Neural cell (in vitro differentiated cells): ENCODE measurements around the gene SLAIN1. TPM values are rescaled to one million over a fixed set of nuclear protein-coding genes. Genes with fewer than 3 reads are reported as not detected.

Source experiments
- H2AFZ ChIP-seq: fragments of 200-600, 300-800 bp; sonication (generic), shearing (Covaris generic); 2 replicates; pipeline ENCODE4 v1.6.0; 2014; ENCODE audit warnings: low read depth, mild to moderate bottlenecking, antibody characterized with exemption, low read length, moderate library complexity
- H3F3A ChIP-seq: fragments of 200-600 bp; shearing (Covaris generic); 2 replicates; pipeline ENCODE4 v1.6.1; 2016; ENCODE audit warnings: mild to moderate bottlenecking, moderate library complexity, mixed read lengths, antibody characterized with exemption, low read length; ENCODE audit not compliant: insufficient read depth, poor library complexity, severe bottlenecking
- H3K27ac ChIP-seq: fragments of 200-600, 300-800 bp; sonication (generic), shearing (Covaris generic); 2 replicates; pipeline ENCODE4 v1.5.1; 2014; ENCODE audit warnings: mild to moderate bottlenecking, low read length, moderate library complexity
- H3K27me3 ChIP-seq: fragments of 300-800, 200-600 bp; sonication (generic), shearing (Covaris generic); 2 replicates; pipeline ENCODE4 v1.6.0; 2014; ENCODE audit warnings: mild to moderate bottlenecking, low read depth, low read length, moderate library complexity; ENCODE audit not compliant: insufficient read depth
- H3K36me3 ChIP-seq: fragments of 300-800, 200-600 bp; sonication (generic), shearing (Covaris generic); 2 replicates; pipeline ENCODE4 v1.5.1; 2014; ENCODE audit warnings: mild to moderate bottlenecking, antibody characterized with exemption, low read length, moderate library complexity; ENCODE audit not compliant: insufficient read depth
- H3K4me2 ChIP-seq: fragments of 300-800, 200-600 bp; sonication (generic), shearing (Covaris generic); 2 replicates; pipeline ENCODE4 v1.6.0; 2014; ENCODE audit warnings: mild to moderate bottlenecking, low read length
- H3K4me3 ChIP-seq: fragments of 300-800, 200-600 bp; sonication (generic), shearing (Covaris generic); 2 replicates; pipeline ENCODE4 v1.5.1; 2014; ENCODE audit warnings: mild to moderate bottlenecking, low read length, moderate library complexity
- H3K79me2 ChIP-seq: fragments of 200-600 bp; shearing (Covaris generic); replicated peaks from 2 replicates; pipeline ENCODE4 v1.6.0; 2014; ENCODE audit warnings: mild to moderate bottlenecking, low read length, moderate library complexity; ENCODE audit not compliant: insufficient read depth
- H3K9ac ChIP-seq: fragments of 300-800, 200-600 bp; sonication (generic), shearing (Covaris generic); 2 replicates; pipeline ENCODE4 v1.6.1; 2016; ENCODE audit warnings: mild to moderate bottlenecking, low read length, mixed read lengths
- H3K9me2 ChIP-seq: fragments of 200-600 bp; shearing (Covaris generic); 2 replicates; pipeline ENCODE4 v1.6.1; 2016; ENCODE audit warnings: mild to moderate bottlenecking, low read length, mixed read lengths; ENCODE audit not compliant: insufficient read depth
- H3K9me3 ChIP-seq: fragments of 200-600, 300-800 bp; sonication (generic), shearing (Covaris generic); 2 replicates; pipeline ENCODE4 v1.6.1; 2016; ENCODE audit warnings: mild to moderate bottlenecking, mixed run types, low read length, moderate library complexity, mixed read lengths
- H4K20me1 ChIP-seq: fragments of 200-600 bp; shearing (Covaris generic); 2 replicates; pipeline ENCODE4 v1.6.1; 2016; ENCODE audit warnings: mild to moderate bottlenecking, mixed run types; ENCODE audit not compliant: insufficient read depth
- CTCF ChIP-seq: fragments of 450-650 bp; IDR thresholded peaks from 2 replicates; pipeline ENCODE4 v1.5.1; 2014; ENCODE audit warnings: antibody characterized with exemption, mild to moderate bottlenecking, moderate library complexity; ENCODE audit not compliant: poor library complexity, severe bottlenecking
- EP300 ChIP-seq: fragments of 450-650 bp; conservative IDR thresholded peaks from 2 replicates; pipeline ENCODE4 v1.6.1; 2014; ENCODE audit warnings: antibody characterized with exemption, mild to moderate bottlenecking, moderate library complexity; ENCODE audit not compliant: poor library complexity, severe bottlenecking
- EZH2 ChIP-seq: fragments of 200-600, 300-800 bp; shearing (Covaris generic), sonication (generic); IDR thresholded peaks from 2 replicates; pipeline ENCODE4 v1.6.1; 2014; ENCODE audit warnings: antibody characterized with exemption, low read length, borderline replicate concordance, mild to moderate bottlenecking; ENCODE audit not compliant: insufficient read depth, poor library complexity, severe bottlenecking
- MXI1 ChIP-seq: fragments of 450-650 bp; conservative IDR thresholded peaks from 2 replicates; pipeline ENCODE4 v1.6.1; 2014; ENCODE audit warnings: antibody characterized with exemption, mild to moderate bottlenecking; ENCODE audit not compliant: poor library complexity, severe bottlenecking
- POLR2AphosphoS5 ChIP-seq: IDR thresholded peaks from 2 replicates; pipeline ENCODE4 v1.6.1; 2012
- RAD21 ChIP-seq: fragments of 450-650 bp; conservative IDR thresholded peaks from 2 replicates; pipeline ENCODE4 v1.6.1; 2014; ENCODE audit warnings: antibody characterized with exemption, mild to moderate bottlenecking, moderate library complexity
- TAF1 ChIP-seq: IDR thresholded peaks from 2 replicates; pipeline ENCODE4 v1.6.1; 2012; ENCODE audit warnings: low read depth
- polyA plus RNA-seq: library from polyadenylated mRNA; depleted of rRNA; stranded (reverse); fragments of >200 nt; gene quantifications from 2 replicates; pipeline ENCODE4 v1.2.3, GENCODE V29; 2014
- TF ChIP-seq, protein P1 (sequence below): IDR thresholded peaks from 2 replicates; pipeline ENCODE4 v1.6.1; 2012; ENCODE audit warnings: borderline replicate concordance

SLAIN1 gene
- polyA plus RNA-seq, 1 donor from 2014 or later: 155 TPM

GRCh38 chr13:77740931-77741596, 43.6 kb downstream of the SLAIN1 start:
- peak overlapping the region; percentile 5 for H3K4me2 ChIP-seq
- no peaks in the 10 kb centered on the region for H4K20me1 ChIP-seq
- no peak overlapping the region for H2AFZ ChIP-seq
- no peak overlapping the region for H3K9ac ChIP-seq
- no peaks in the 10 kb centered on the region for H3K27me3 ChIP-seq
- H3K79me2 ChIP-seq: peaks cover 6% of the 10 kb centered on the region
- H3K9me3 ChIP-seq: no peaks in the 10 kb centered on the region
- peak overlapping the region; percentile 8 for H3K4me3 ChIP-seq
- TF ChIP-seq TAF1: no peak
- peak; percentile 54 for TF ChIP-seq EP300
- TF ChIP-seq POLR2AphosphoS5: peak; percentile 33
- H3K9me2 ChIP-seq: no peaks in the 10 kb centered on the region
- H3K36me3 ChIP-seq: peaks cover 13% of the 10 kb centered on the region
- no peaks in the 10 kb centered on the region for H3F3A ChIP-seq
- peak overlapping the region; percentile 10 for H3K27ac ChIP-seq

DNA sequence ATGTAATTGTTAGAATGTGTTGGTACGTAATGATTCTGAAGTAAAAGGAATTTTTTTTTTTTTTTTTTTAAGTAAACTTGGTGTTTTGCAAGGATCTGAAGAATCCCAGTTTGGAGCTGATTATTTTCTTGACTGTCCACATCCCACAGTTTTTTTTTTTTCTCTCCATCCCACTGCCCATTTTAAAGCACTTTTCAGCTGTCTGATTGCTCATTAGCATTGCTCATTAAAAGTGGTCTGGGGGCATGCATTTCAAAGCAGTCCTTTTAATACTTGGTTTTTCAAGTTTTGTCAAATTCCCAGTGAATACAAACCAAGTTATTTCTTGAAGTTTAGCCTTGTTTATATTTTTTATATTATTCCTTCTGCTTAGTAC, 44.1 kb downstream of the SLAIN1 start:
- H3F3A ChIP-seq: no peaks in the 10 kb centered on the region
- no peak overlapping the region for H3K4me2 ChIP-seq
- H3K9me3 ChIP-seq: no peaks in the 10 kb centered on the region
- H4K20me1 ChIP-seq: no peaks in the 10 kb centered on the region
- H3K36me3 ChIP-seq: peaks cover 18% of the 10 kb centered on the region
- TF ChIP-seq, protein P1, sequence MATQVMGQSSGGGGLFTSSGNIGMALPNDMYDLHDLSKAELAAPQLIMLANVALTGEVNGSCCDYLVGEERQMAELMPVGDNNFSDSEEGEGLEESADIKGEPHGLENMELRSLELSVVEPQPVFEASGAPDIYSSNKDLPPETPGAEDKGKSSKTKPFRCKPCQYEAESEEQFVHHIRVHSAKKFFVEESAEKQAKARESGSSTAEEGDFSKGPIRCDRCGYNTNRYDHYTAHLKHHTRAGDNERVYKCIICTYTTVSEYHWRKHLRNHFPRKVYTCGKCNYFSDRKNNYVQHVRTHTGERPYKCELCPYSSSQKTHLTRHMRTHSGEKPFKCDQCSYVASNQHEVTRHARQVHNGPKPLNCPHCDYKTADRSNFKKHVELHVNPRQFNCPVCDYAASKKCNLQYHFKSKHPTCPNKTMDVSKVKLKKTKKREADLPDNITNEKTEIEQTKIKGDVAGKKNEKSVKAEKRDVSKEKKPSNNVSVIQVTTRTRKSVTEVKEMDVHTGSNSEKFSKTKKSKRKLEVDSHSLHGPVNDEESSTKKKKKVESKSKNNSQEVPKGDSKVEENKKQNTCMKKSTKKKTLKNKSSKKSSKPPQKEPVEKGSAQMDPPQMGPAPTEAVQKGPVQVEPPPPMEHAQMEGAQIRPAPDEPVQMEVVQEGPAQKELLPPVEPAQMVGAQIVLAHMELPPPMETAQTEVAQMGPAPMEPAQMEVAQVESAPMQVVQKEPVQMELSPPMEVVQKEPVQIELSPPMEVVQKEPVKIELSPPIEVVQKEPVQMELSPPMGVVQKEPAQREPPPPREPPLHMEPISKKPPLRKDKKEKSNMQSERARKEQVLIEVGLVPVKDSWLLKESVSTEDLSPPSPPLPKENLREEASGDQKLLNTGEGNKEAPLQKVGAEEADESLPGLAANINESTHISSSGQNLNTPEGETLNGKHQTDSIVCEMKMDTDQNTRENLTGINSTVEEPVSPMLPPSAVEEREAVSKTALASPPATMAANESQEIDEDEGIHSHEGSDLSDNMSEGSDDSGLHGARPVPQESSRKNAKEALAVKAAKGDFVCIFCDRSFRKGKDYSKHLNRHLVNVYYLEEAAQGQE: no peak
- no peak for TF ChIP-seq EZH2
- TF ChIP-seq RAD21: no peak
- no peak for TF ChIP-seq POLR2AphosphoS5
- no peak for TF ChIP-seq MXI1
- peak overlapping the region; percentile 10 for H3K27ac ChIP-seq
- no peak overlapping the region for H3K9ac ChIP-seq
- H3K4me3 ChIP-seq: no peak overlapping the region
- no peaks in the 10 kb centered on the region for H3K9me2 ChIP-seq
- peaks cover 6% of the 10 kb centered on the region for H3K79me2 ChIP-seq
- no peaks in the 10 kb centered on the region for H3K27me3 ChIP-seq
- no peak overlapping the region for H2AFZ ChIP-seq

DNA sequence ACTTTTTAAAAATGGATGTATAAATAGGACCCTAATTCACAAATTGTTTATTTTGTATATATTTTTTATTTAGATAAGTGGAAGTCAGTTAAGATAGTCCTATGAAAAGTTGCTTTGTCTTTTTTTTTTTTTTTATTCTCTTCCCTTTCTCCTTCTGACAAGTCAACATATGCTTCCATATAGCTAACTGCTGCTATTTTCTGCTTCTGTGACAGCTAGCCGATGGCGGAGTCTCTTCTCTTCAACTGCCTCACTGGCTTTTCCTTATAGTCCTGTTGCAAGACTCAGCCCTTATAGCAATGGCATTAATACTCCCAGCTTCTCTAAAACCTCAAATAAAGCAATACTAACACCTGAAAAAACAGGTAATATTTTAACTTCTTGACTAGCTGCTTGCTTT, 45.3 kb downstream of the SLAIN1 start:
- TF ChIP-seq EP300: no peak
- TF ChIP-seq MXI1: no peak
- TF ChIP-seq, protein P1: no peak
- TF ChIP-seq CTCF: no peak
- no peak for TF ChIP-seq TAF1
- no peaks in the 10 kb centered on the region for H3K27me3 ChIP-seq
- no peak overlapping the region for H2AFZ ChIP-seq
- peak overlapping the region; percentile 1 for H3K4me3 ChIP-seq
- H3K9ac ChIP-seq: no peak overlapping the region
- no peak overlapping the region for H3K27ac ChIP-seq
- no peaks in the 10 kb centered on the region for H4K20me1 ChIP-seq
- peaks cover 20% of the 10 kb centered on the region for H3K36me3 ChIP-seq
- H3K4me2 ChIP-seq: no peak overlapping the region
- peaks cover 6% of the 10 kb centered on the region for H3K79me2 ChIP-seq
- H3F3A ChIP-seq: no peaks in the 10 kb centered on the region
- H3K9me3 ChIP-seq: no peaks in the 10 kb centered on the region
- H3K9me2 ChIP-seq: no peaks in the 10 kb centered on the region
